ENCODE measurements around the gene TMEM120B.
"Not testable (repeated sequence)": the region's sequence is repeated elsewhere in the genome, so short reads cannot be mapped to it uniquely, and the experiment has no call there.

The TMEM120B gene

GRCh38 chr12:121731473-121731872, 18.9 kb downstream of the TMEM120B start:
- TF ChIP-seq CTCF (conservative IDR thresholded peaks at IDR 0.05) (no peak), ZFX (IDR thresholded peaks at IDR 0.05) (no peak)
- no peak overlapping the region for H3K27ac ChIP-seq

- TF ChIP-seq ZFX (IDR thresholded peaks at IDR 0.05): no peak
- no peak for TF ChIP-seq CTCF (conservative IDR thresholded peaks at IDR 0.05)
- no peak overlapping the region for H3K27ac ChIP-seq
Observed at GRCh38 chr12:121733849-121734248, 21.3 kb downstream of the TMEM120B start.

GRCh38 chr12:121738340-121738858, 25.8 kb downstream of the TMEM120B start:
- H3K27ac ChIP-seq: no peak overlapping the region
- TF ChIP-seq ZFX (IDR thresholded peaks at IDR 0.05): no peak
- TF ChIP-seq CTCF (conservative IDR thresholded peaks at IDR 0.05): no peak

- no peak for TF ChIP-seq CTCF (conservative IDR thresholded peaks at IDR 0.05)
- no peak for TF ChIP-seq ZFX (IDR thresholded peaks at IDR 0.05)
- no peak overlapping the region for H3K27ac ChIP-seq
Observed at GRCh38 chr12:121740847-121741246, 28.3 kb downstream of the TMEM120B start.

- TF ChIP-seq CTCF (conservative IDR thresholded peaks at IDR 0.05) (no peak), ZFX (IDR thresholded peaks at IDR 0.05) (no peak)
- H3K27ac ChIP-seq: no peak overlapping the region
Observed at GRCh38 chr12:121741743-121742142, 29.2 kb downstream of the TMEM120B start.

GRCh38 chr12:121745545-121745944, 33.0 kb downstream of the TMEM120B start:
- not testable (repeated sequence) for H3K27ac ChIP-seq

GRCh38 chr12:121748218-121748570, 35.6 kb downstream of the TMEM120B start:
- TF ChIP-seq CTCF (conservative IDR thresholded peaks at IDR 0.05) (no peak), ZFX (IDR thresholded peaks at IDR 0.05) (no peak)
- no peak overlapping the region for H3K27ac ChIP-seq

- H3K27ac ChIP-seq: no peak overlapping the region
- TF ChIP-seq ZFX (IDR thresholded peaks at IDR 0.05) (no peak), CTCF (conservative IDR thresholded peaks at IDR 0.05) (no peak)
Observed at GRCh38 chr12:121748571-121749265, 36.2 kb downstream of the TMEM120B start.
